ENCODE data around the gene GLB1L3.

DNA sequence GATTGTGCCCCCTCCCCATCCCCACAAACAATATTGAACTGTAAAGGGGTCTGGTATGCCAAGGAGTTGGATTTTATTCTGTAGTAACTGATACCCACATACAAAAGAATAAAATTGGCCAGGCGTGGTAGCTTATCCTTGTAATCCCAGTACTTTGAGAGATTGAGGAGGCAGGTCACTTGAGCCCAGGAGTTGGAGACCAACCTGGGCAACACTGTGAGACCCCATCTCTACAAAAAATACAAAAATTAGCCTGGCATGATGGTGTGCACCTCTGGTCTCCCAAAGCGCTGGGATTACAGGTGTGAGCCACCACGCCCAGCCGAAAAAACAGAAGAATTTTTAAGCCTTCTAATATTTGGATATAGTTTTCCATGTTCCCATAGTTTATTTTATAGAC, 4.2 kb upstream of the GLB1L3 start:
- TF ChIP-seq, protein P1, sequence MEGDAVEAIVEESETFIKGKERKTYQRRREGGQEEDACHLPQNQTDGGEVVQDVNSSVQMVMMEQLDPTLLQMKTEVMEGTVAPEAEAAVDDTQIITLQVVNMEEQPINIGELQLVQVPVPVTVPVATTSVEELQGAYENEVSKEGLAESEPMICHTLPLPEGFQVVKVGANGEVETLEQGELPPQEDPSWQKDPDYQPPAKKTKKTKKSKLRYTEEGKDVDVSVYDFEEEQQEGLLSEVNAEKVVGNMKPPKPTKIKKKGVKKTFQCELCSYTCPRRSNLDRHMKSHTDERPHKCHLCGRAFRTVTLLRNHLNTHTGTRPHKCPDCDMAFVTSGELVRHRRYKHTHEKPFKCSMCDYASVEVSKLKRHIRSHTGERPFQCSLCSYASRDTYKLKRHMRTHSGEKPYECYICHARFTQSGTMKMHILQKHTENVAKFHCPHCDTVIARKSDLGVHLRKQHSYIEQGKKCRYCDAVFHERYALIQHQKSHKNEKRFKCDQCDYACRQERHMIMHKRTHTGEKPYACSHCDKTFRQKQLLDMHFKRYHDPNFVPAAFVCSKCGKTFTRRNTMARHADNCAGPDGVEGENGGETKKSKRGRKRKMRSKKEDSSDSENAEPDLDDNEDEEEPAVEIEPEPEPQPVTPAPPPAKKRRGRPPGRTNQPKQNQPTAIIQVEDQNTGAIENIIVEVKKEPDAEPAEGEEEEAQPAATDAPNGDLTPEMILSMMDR (IDR thresholded peaks at IDR 0.05), result no peak
- TF ChIP-seq EZH2 (IDR thresholded peaks at IDR 0.05), result no peak

All from neural progenitor cell (in vitro differentiated cells).